GM21367 (cell line): ENCODE results near the gene SPTLC1.
"Not testable (repeated sequence)": the region's sequence is repeated elsewhere in the genome, so short reads cannot be mapped to it uniquely, and the experiment has no call there.

Experiments used
- ATAC-seq: cut with Tn5 transposase; IDR thresholded peaks from one replicate; pipeline ENCODE4 v1.9.1; 2021; ENCODE audit not compliant: unreplicated experiment

Gene SPTLC1

GRCh38 chr9:92141144-92142129 is 26.2 kb upstream of the SPTLC1 start:
- ATAC-seq, result no peak

- ATAC-seq, result no peak
These were observed 25.5 kb upstream of the SPTLC1 start for GRCh38 chr9:92140754-92141143.

- no peak for ATAC-seq
These were observed 25.0 kb upstream of the SPTLC1 start for GRCh38 chr9:92140074-92140753.

- ATAC-seq, result not testable (repeated sequence)
These were observed 23.8 kb upstream of the SPTLC1 start for GRCh38 chr9:92138960-92139540.

GRCh38 chr9:92138157-92138959 is 23.1 kb upstream of the SPTLC1 start:
- no peak for ATAC-seq

- ATAC-seq, result no peak
These were observed 21.1 kb upstream of the SPTLC1 start for GRCh38 chr9:92136184-92136858.

GRCh38 chr9:92135576-92135975 is 20.4 kb upstream of the SPTLC1 start:
- no peak for ATAC-seq

- peak; percentile 72 for ATAC-seq
These were observed 18.9 kb upstream of the SPTLC1 start for GRCh38 chr9:92133949-92134604.

- ATAC-seq, result not testable (repeated sequence)
These were observed 17.7 kb upstream of the SPTLC1 start for GRCh38 chr9:92132913-92133312.

- ATAC-seq, result no peak
These were observed 17.3 kb upstream of the SPTLC1 start for GRCh38 chr9:92132501-92132900.

- ATAC-seq, result no peak
These were observed 7.6 kb upstream of the SPTLC1 start for GRCh38 chr9:92122800-92123199.

- no peak for ATAC-seq
These were observed 6.8 kb upstream of the SPTLC1 start for GRCh38 chr9:92122061-92122460.

- no peak for ATAC-seq
These were observed 6.1 kb upstream of the SPTLC1 start for GRCh38 chr9:92121265-92121664.

GRCh38 chr9:92120138-92120537 is 4.9 kb upstream of the SPTLC1 start:
- ATAC-seq, result no peak

- no peak for ATAC-seq
These were observed 4.4 kb upstream of the SPTLC1 start for GRCh38 chr9:92119586-92119985.

- no peak for ATAC-seq
These were observed 7.1 kb downstream of the SPTLC1 start for GRCh38 chr9:92108122-92108521.

- ATAC-seq, result not testable (repeated sequence)
These were observed 9.6 kb downstream of the SPTLC1 start for GRCh38 chr9:92105446-92106225.

- ATAC-seq, result not testable (repeated sequence)
These were observed 11.6 kb downstream of the SPTLC1 start for GRCh38 chr9:92103601-92104000.
